Measurements from ENCODE around the gene UFL1. TPM values are rescaled to one million over a fixed set of nuclear protein-coding genes. Genes with fewer than 3 reads are reported as not detected.
"Not testable (repeated sequence)": the region's sequence is repeated elsewhere in the genome, so short reads cannot be mapped to it uniquely, and the experiment has no call there.

UFL1 gene
- total RNA-seq (27.5 TPM), polyA plus RNA-seq (ENCODE audit: insufficient read depth, low read depth, low replicate concordance) (8.0 TPM)
- long read RNA-seq, donor 1 = 0 reads
- long read RNA-seq, donor 2, full-length matches to known transcripts = 4 of 4 reads
- long read RNA-seq, donor 2, partial matches to known transcripts = 0 of 4 reads
- long read RNA-seq, donor 2, other reads (novel, unspliced or antisense) = 0 of 4 reads
- long read RNA-seq, donor 3, full-length matches to known transcripts = 1 of 7 reads
- long read RNA-seq, donor 3, partial matches to known transcripts = 6 of 7 reads
- long read RNA-seq, donor 3, other reads (novel, unspliced or antisense) = 0 of 7 reads
- long read RNA-seq, donor 4, full-length matches to known transcripts = 3 of 3 reads
- long read RNA-seq, donor 4, partial matches to known transcripts = 0 of 3 reads
- long read RNA-seq, donor 4, other reads (novel, unspliced or antisense) = 0 of 3 reads
- long read RNA-seq, donor 5 = 0 reads
- long read RNA-seq, donor 6 = 0 reads
- long read RNA-seq, donor 7, full-length matches to known transcripts = 3 of 25 reads
- long read RNA-seq, donor 7, partial matches to known transcripts = 17 of 25 reads
- long read RNA-seq, donor 7, other reads (novel, unspliced or antisense) = 5 of 25 reads
- long read RNA-seq, donor 8 = 0 reads
- long read RNA-seq, donor 9 = 0 reads
- long read RNA-seq, donor 10, full-length matches to known transcripts = 3 of 3 reads
- long read RNA-seq, donor 10, partial matches to known transcripts = 0 of 3 reads
- long read RNA-seq, donor 10, other reads (novel, unspliced or antisense) = 0 of 3 reads

DNA sequence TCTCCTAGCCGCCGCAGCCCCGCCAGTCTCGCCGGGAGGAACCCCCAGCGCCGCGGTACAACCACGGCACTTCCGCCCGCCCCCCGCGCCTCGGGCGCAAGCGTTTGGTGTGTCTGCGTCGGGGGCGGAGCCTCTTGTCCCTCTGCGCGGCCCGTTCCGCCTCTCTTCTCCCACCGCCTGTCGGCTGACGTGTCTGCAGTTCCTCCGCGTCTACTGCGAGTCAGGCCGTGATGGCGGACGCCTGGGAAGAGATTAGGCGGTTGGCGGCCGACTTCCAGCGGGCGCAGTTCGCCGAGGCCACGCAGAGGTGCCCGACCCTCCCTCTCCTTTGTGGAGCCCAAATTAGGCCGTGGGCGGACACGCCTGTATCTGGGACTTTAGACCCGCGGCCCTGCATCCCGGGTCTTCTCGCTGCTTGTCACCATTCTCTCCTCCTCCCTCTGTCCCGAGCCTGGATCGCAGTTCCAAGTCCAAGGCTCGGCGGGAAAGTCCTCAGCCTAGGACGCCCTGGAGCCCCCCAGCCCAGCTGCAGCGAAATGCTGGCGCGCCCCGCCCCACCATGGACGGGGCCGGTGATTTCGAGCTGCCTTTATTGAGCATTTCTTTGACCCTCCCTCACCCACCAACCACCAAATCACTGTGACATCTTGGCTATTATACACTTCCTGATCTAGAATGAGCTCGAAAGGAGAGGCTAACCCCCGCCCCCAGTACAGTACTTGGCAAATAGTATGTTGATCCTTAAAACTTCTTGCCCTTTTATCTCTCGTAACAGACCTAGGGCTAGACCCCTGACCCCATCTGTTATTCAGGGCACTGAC lies at the start of gene UFL1:
UFL1 (plus strand) TSS at position 163 of the 821 bp plus-strand sequence; CDS start at position 231, 68 bp downstream.
- Histone ChIP-seq H3K4me1 (ENCODE audit: control insufficient read depth in 2 of 3, insufficient read depth in 2 of 3, low read depth in 1 of 3, low read length in 3 of 3) (peaks cover 0 to 12% (median 2%) of the 10 kb centered on the region in 3 donors), H3K36me3 (ENCODE audit: control insufficient read depth in 2 of 3, insufficient read depth in 3 of 3, low read length in 3 of 3) (peaks cover 0 to 2% (median 0%) of the 10 kb centered on the region in 3 donors), H3K27me3 (ENCODE audit: control insufficient read depth, insufficient read depth, low read length) (no peaks in the 10 kb centered on the region), H3K27ac (ENCODE audit: low read depth in 2 of 2, low read length in 2 of 2) (peak within 1 kb of the TSS; percentile 93 to 98), H3K4me3 (ENCODE audit: low read length in 3 of 3) (peak within 1 kb of the TSS; percentile 96 to 98 (median 97)), H3K9ac (ENCODE audit: low read length in 3 of 3) (peak within 1 kb of the TSS; percentile 86 to 100 (median 90)), H3K9me3 (ENCODE audit: control insufficient read depth in 2 of 3, insufficient read depth in 1 of 3, low read length in 3 of 3) (no peaks in the 10 kb centered on the region)
- DNase-seq (peak; percentile 95 to 98 (median 97)), FAIRE-seq (no peak)
- intact Hi-C loops (cut with DNase I) = no loop called here
- TF ChIP-seq, protein P1, sequence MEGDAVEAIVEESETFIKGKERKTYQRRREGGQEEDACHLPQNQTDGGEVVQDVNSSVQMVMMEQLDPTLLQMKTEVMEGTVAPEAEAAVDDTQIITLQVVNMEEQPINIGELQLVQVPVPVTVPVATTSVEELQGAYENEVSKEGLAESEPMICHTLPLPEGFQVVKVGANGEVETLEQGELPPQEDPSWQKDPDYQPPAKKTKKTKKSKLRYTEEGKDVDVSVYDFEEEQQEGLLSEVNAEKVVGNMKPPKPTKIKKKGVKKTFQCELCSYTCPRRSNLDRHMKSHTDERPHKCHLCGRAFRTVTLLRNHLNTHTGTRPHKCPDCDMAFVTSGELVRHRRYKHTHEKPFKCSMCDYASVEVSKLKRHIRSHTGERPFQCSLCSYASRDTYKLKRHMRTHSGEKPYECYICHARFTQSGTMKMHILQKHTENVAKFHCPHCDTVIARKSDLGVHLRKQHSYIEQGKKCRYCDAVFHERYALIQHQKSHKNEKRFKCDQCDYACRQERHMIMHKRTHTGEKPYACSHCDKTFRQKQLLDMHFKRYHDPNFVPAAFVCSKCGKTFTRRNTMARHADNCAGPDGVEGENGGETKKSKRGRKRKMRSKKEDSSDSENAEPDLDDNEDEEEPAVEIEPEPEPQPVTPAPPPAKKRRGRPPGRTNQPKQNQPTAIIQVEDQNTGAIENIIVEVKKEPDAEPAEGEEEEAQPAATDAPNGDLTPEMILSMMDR (IDR thresholded peaks at IDR 0.05; ENCODE audit: borderline replicate concordance, extremely low read depth, insufficient read depth) = peak; percentile 1

DNA sequence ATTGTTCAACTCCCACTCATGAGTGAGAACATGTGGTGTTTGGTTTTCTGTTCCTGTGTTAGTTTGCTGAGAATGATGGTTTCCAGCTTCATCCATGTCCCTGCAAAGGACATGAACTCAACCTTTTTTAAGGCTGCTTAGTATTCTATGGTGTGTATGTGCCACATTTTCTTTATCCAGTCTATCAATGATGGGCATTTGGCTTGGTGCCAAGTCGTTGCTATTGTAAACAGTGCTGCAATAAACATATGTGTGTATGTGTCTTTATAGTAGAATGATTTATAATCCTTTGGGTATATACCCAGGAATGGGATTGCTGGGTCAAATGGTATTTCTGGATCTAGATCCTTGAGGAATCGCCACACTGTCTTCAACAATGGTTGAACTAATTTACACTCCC lies 49.3 kb upstream of the UFL1 start:
- FAIRE-seq; H3K4me3 ChIP-seq (ENCODE audit: low read length in 3 of 3); H3K9ac ChIP-seq (ENCODE audit: low read length in 3 of 3); intact Hi-C loops (cut with DNase I); H3K27ac ChIP-seq (ENCODE audit: low read depth in 2 of 2, low read length in 2 of 2); H3K27me3 ChIP-seq (ENCODE audit: control insufficient read depth, insufficient read depth, low read length); DNase-seq; H3K4me1 ChIP-seq (ENCODE audit: control insufficient read depth in 2 of 3, insufficient read depth in 2 of 3, low read depth in 1 of 3, low read length in 3 of 3); H3K36me3 ChIP-seq (ENCODE audit: control insufficient read depth in 2 of 3, insufficient read depth in 3 of 3, low read length in 3 of 3); H3K9me3 ChIP-seq (ENCODE audit: control insufficient read depth in 2 of 3, insufficient read depth in 1 of 3, low read length in 3 of 3): not testable (repeated sequence)

DNA sequence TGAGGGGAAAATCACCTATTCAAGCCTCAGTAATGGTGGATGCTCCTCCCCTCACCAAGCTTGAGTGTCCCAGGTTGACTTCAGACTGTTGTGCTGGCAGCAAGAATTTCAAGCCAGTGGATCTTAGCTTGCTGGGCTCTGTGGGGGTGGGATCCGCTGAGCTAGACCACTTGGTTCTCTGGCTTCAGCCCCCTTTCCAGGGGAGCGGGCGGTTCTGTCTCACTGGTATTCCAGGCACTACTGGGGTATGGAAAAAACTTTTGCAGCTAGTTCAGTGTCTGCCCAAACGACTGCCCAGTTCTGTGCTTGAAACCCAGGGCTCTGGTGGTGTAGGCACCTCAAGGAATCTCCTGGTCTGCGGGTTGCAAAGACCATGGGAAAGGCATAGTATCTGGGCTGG lies 42.9 kb upstream of the UFL1 start:
- TF ChIP-seq, protein P1 (IDR thresholded peaks at IDR 0.05; ENCODE audit: borderline replicate concordance, extremely low read depth, insufficient read depth) = no peak
- Histone ChIP-seq H3K9me3 (ENCODE audit: control insufficient read depth in 2 of 3, insufficient read depth in 1 of 3, low read length in 3 of 3) (peaks cover 0 to 14% (median 13%) of the 10 kb centered on the region in 3 donors), H3K4me3 (ENCODE audit: low read length in 3 of 3) (no peak overlapping the region), H3K9ac (ENCODE audit: low read length in 3 of 3) (no peak overlapping the region), H3K36me3 (ENCODE audit: control insufficient read depth in 2 of 3, insufficient read depth in 3 of 3, low read length in 3 of 3) (no peaks in the 10 kb centered on the region), H3K4me1 (ENCODE audit: control insufficient read depth in 2 of 3, insufficient read depth in 2 of 3, low read depth in 1 of 3, low read length in 3 of 3) (no peaks in the 10 kb centered on the region), H3K27ac (ENCODE audit: low read depth in 2 of 2, low read length in 2 of 2) (no peak overlapping the region), H3K27me3 (ENCODE audit: control insufficient read depth, insufficient read depth, low read length) (no peaks in the 10 kb centered on the region)
- intact Hi-C loops (cut with DNase I) = no loop called here
- FAIRE-seq (no peak), DNase-seq (peak in 1 of 5 donors; percentile 51)

Data from kidney (tissue), 22 donors.